GM23338 (cell line): ENCODE results near the gene ZFP92. TPM values are rescaled to one million over a fixed set of nuclear protein-coding genes. Genes with fewer than 3 reads are reported as not detected.

Source experiments
- CREB1 ChIP-seq: fragments of 250-450 bp; sonication (Bioruptor Pico); IDR thresholded peaks from 2 replicates; pipeline ENCODE4 v1.5.0; 2020; ENCODE audit warnings: low read depth, mild to moderate bottlenecking, moderate library complexity
- EZH2 ChIP-seq: fragments of 200-600 bp; sonication (generic); IDR thresholded peaks from one replicate; pipeline ENCODE4 v1.8.0; 2017; ENCODE audit warnings: antibody characterized with exemption, mild to moderate bottlenecking, low read depth; ENCODE audit not compliant: unreplicated experiment
- NANOG ChIP-seq: IDR thresholded peaks from 2 replicates; pipeline ENCODE4 v1.6.1; 2016; ENCODE audit warnings: antibody characterized with exemption, borderline replicate concordance
- POLR2AphosphoS5 ChIP-seq: IDR thresholded peaks from 2 replicates; pipeline ENCODE4 v1.6.1; 2016; ENCODE audit warnings: antibody characterized with exemption, low read depth
- REST ChIP-seq: IDR thresholded peaks from one replicate; pipeline ENCODE4 v1.6.1; 2018; ENCODE audit warnings: antibody characterized with exemption; ENCODE audit not compliant: unreplicated experiment
- ZNF331 ChIP-seq: fragments of 250-450 bp; sonication (Bioruptor Pico); IDR thresholded peaks from 2 replicates; pipeline ENCODE4 v1.5.0; 2020; ENCODE audit warnings: low read depth, mild to moderate bottlenecking, moderate library complexity
- ZNF462 ChIP-seq: fragments of 250-450 bp; sonication (Bioruptor Pico); IDR thresholded peaks from 2 replicates; pipeline ENCODE4 v1.5.0; 2020; ENCODE audit warnings: mild to moderate bottlenecking, moderate library complexity
- polyA plus RNA-seq: library from polyadenylated mRNA; unstranded; fragments of >200 nt; fragmentation: Nextera tagmentation; extraction: Ambion mirVana; gene quantifications from 2 replicates; pipeline ENCODE4 v1.2.1, GENCODE V29; 2016
- total RNA-seq: library from RNA; depleted of rRNA; stranded (reverse); fragments of >200 nt; shearing (Covaris generic); gene quantifications from 2 replicates; pipeline ENCODE4 v1.2.3, GENCODE V29; 2014

The ZFP92 gene
- total and polyA plus RNA-seq, 2 experiments from 2014 or later, result 0.05 to 0.52 TPM

GRCh38 chrX:153417637-153418036 is 6.4 kb downstream of the ZFP92 start (continued):
- TF ChIP-seq ZNF462, result no peak
- TF ChIP-seq REST, result no peak
- no peak for TF ChIP-seq POLR2AphosphoS5
- no peak for TF ChIP-seq NANOG
- no peak for TF ChIP-seq CREB1 (CRISPR knock-in tag)
- TF ChIP-seq EZH2, result no peak
- no peak for TF ChIP-seq ZNF331 (CRISPR knock-in tag)
